NB4 (cell line): ENCODE data around the gene AMOTL2.

Experiments
- DNase-seq: peaks from one replicate; pipeline ENCODE4 v3.0.0; 2010; ENCODE audit warnings: low read depth
- H3K4me3 ChIP-seq: one replicate; pipeline ENCODE4 v1.5.1; 2011; ENCODE audit warnings: mild to moderate bottlenecking, low read depth, low read length, moderate library complexity
- MAX ChIP-seq: IDR thresholded peaks from 2 replicates; pipeline ENCODE4 v1.6.1; 2011; ENCODE audit warnings: low read depth, low read length
- MYC ChIP-seq: IDR thresholded peaks from 2 replicates; pipeline ENCODE4 v1.6.1; 2011; ENCODE audit warnings: low read depth, low read length
- POLR2A ChIP-seq: IDR thresholded peaks from 2 replicates; pipeline ENCODE4 v1.6.1; 2011; ENCODE audit warnings: mild to moderate bottlenecking; ENCODE audit not compliant: insufficient read length; ENCODE audit errors: extremely low read depth
- TF ChIP-seq, protein P1 (sequence below): IDR thresholded peaks from one replicate; pipeline ENCODE4 v1.5.1; 2012; ENCODE audit warnings: low read depth, low read length

The AMOTL2 gene

DNA sequence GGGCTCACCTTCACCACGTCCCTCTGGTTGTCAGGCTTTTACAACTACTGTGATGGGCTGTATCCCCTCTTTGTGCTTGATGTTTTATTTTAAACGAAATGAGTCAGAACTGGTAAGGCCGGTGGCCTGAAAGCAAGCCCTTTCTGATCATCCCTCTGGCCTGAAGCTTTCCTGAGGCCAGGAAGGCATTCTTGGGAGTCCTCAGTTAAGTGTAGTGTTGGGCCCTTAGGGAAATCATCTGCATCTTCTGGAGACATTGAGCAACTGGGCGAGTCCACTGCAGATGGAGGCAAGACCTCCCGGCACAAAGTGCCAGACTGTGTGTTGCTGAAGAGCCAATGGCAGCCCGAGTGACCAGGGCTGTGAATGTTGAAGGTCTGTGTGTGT lies 33.0 kb upstream of the AMOTL2 start:
- DNase-seq = no peak
- no peak overlapping the region for H3K4me3 ChIP-seq
- TF ChIP-seq MAX (no peak), POLR2A (no peak), MYC (no peak)
- TF ChIP-seq, protein P1, sequence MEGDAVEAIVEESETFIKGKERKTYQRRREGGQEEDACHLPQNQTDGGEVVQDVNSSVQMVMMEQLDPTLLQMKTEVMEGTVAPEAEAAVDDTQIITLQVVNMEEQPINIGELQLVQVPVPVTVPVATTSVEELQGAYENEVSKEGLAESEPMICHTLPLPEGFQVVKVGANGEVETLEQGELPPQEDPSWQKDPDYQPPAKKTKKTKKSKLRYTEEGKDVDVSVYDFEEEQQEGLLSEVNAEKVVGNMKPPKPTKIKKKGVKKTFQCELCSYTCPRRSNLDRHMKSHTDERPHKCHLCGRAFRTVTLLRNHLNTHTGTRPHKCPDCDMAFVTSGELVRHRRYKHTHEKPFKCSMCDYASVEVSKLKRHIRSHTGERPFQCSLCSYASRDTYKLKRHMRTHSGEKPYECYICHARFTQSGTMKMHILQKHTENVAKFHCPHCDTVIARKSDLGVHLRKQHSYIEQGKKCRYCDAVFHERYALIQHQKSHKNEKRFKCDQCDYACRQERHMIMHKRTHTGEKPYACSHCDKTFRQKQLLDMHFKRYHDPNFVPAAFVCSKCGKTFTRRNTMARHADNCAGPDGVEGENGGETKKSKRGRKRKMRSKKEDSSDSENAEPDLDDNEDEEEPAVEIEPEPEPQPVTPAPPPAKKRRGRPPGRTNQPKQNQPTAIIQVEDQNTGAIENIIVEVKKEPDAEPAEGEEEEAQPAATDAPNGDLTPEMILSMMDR = no peak

DNA sequence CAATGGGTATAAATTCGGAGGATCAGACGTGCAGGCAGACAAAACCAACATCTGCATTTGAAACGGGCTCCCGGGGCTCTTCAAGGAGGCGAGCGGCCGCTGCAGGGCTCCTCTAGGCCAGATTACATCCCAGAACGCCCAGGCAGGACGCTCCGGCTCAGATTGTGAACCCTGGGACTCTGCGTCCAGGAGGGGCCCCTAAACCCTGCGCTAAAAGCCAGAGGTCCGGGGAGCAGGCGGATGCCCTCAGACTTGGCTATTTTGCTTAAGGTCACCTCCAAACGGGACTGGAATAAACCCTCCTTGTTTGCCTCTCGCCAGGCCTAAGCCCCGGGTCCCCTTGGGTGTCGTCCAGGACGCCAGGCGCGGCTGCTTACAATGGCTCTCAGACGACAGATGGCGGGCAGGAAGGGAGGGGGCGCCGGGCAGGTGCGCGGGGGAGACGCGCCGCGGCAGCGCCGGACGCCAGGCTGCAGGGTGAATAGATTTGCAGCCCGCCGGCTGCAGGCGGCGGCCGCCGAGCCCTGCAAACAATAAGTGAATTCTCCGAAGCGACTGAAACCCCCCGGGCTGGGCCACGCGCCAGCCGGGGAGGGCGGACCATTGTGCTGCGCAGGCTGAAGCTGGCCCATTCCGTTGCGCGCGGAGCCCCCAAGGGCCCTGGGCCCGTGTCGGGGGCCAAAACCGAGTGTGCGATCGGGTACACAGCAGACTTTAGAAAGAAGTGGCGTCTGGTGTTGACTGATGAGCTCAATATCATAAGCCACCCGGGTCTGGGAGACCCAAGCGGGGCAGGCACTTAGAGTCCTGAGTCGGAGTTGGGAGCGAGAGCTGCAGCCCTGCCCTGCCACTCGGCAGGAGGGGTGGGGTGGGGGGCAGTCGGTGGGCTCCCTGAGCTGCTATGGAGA lies 32.3 kb upstream of the AMOTL2 start:
- no peak for DNase-seq
- TF ChIP-seq, protein P1 = no peak
- TF ChIP-seq POLR2A (no peak), MYC (no peak), MAX (no peak)
- H3K4me3 ChIP-seq = no peak overlapping the region

DNA sequence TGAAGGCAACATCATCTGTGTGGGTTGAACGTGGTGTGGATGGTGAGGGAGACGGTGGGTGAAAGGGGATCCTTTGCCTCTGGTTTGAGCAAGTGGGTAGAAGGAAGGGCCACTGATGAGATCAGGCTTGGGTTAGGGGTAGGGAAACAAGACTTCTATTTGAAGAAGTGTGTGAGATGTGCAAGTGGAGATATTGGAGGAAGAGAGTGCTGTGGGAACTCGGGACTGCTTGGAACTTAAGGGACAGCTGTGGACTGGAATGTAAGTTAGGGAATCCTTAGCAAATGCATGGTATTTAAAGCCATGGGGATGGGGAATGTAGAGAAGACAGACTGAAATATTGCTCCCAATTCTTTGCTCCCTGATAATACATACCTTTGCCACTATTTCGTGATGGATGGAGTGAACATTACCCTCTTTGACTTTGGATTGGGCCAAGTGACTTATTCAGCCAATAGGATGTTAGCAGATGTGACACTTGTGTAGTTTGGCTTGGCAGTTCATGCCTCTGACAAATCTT lies 30.2 kb upstream of the AMOTL2 start:
- H3K4me3 ChIP-seq = no peak overlapping the region
- TF ChIP-seq MYC (no peak), MAX (no peak), POLR2A (no peak)
- TF ChIP-seq, protein P1 = no peak
- DNase-seq = no peak

GRCh38 chr3:134397755-134398154 lies 23.5 kb upstream of the AMOTL2 start:
- TF ChIP-seq MYC (no peak), MAX (no peak), POLR2A (no peak)
- TF ChIP-seq, protein P1 = no peak
- H3K4me3 ChIP-seq = no peak overlapping the region
- DNase-seq = no peak

DNA sequence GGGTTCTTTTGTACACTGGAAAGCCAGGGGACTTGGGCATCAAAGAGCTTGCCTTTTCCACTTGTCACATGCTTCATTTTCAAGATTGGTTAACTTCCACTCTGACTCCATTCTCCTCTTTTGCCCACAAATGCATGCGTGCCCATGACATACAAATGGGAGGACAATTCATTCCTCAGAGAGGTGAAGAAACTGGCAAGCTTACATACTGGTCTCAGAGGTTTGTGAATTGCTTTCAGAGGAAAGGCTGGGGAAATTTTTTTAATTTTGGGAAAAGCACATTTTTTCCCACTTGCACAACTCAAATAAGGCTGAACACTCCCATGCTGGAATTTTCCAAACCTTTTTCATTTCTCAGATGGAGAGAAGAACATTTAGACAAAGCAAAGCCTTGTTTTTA lies 20.9 kb upstream of the AMOTL2 start:
- H3K4me3 ChIP-seq = no peak overlapping the region
- TF ChIP-seq, protein P1 = no peak
- TF ChIP-seq POLR2A = no peak
- TF ChIP-seq MYC = no peak
- TF ChIP-seq MAX = no peak

More for the DNA sequence above, 20.9 kb upstream of the AMOTL2 start:
- DNase-seq = no peak
